Adrenal gland (tissue), 12 donors: ENCODE data around the gene PHKB. TPM values are rescaled to one million over a fixed set of nuclear protein-coding genes. Genes with fewer than 3 reads are reported as not detected.
A peak's percentile ranks its signal among the peaks of the same experiment; 100 is the strongest.

Experiments used
- DNase-seq, 7 donors: peaks; one replicate each; pipeline ENCODE4 v3.0.0-alpha.2; 2019 to 2020
- H3K27ac ChIP-seq, 5 donors: fragments of 200-600 bp; sonication (generic) in 4 of 5; 1 replicate in 3 of 5; 2 replicates in 2 of 5; pipeline versions ENCODE4 v1.5.1 to v1.8.0; 2016 to 2020; ENCODE audit warnings: mild to moderate bottlenecking in 1 of 5
- H3K27me3 ChIP-seq: fragments of 200-600 bp; 2 replicates; pipeline ENCODE4 v1.8.0; 2021
- H3K36me3 ChIP-seq, 2 donors: fragments of 200-600 bp; replicated peaks in 1 of 2; 1 replicate in 1 of 2; 2 replicates in 1 of 2; pipeline versions ENCODE4 v1.5.1 to v1.8.0; 2018 to 2022
- H3K4me1 ChIP-seq, 2 donors: fragments of 200-600 bp; replicated peaks in 1 of 2; 1 replicate in 1 of 2; 2 replicates in 1 of 2; pipeline versions ENCODE4 v1.5.1 to v1.8.0; 2018 to 2021
- H3K4me3 ChIP-seq, 4 donors: fragments of 200-600 bp; sonication (generic) in 3 of 4; one replicate each; pipeline ENCODE4 v1.5.1; 2016 to 2018
- H3K9me3 ChIP-seq, 3 donors: fragments of 200-600 bp; sonication (generic) in 1 of 3; replicated peaks in 1 of 3; 1 replicate in 2 of 3; 2 replicates in 1 of 3; pipeline versions ENCODE4 v1.5.1 to v1.8.0; 2016 to 2021
- POLR2A ChIP-seq, 2 donors: fragments of 450-650 bp; IDR thresholded peaks; one replicate each; pipeline ENCODE4 v1.6.1; 2017; ENCODE audit warnings: antibody characterized with exemption in 2 of 2, mild to moderate bottlenecking in 2 of 2, moderate library complexity in 1 of 2
- WGBS, 4 donors: extraction: QIAGEN DNeasy Blood & Tissue Kit in 2 of 4; methylation state at CpG; one replicate each; pipeline versions ENCODE4 v1.1.5 to v1.1.7; 2013 to 2017; 5-methylcytosine and 5-hydroxymethylcytosine counted together
- intact Hi-C, 2 donors: fragments of 100-400 bp; cut with DNase I; formaldehyde crosslinking; loops; one replicate each; pipeline versions ENCODE4 v1.14.1 to v1.15.0; 2022 to 2023
- polyA plus RNA-seq, 3 donors: library from polyadenylated mRNA; stranded (reverse); fragments of 200-250 nt in 2 of 3; fragments of 350-450 nt in 1 of 3; fragmentation: Illumina TruSeq in 1 of 3; extraction: RNeasy Lipid Tissue Mini Kit (QIAGEN cat#74804) in 1 of 3; gene quantifications; one replicate each; pipeline ENCODE4 v1.2.3, GENCODE V29; 2013 to 2014
- total RNA-seq, 9 donors: library from RNA; depleted of rRNA in 4 of 9; stranded (reverse); fragments of >200 nt in 4 of 9; fragments of 120-200 nt in 1 of 9; fragmentation: NEBNext Ultra II Directional in 1 of 9; extraction: Animal tissue kit (Norgen Biotek cat#: 25700) in 1 of 9; gene quantifications; one replicate each; pipeline versions ENCODE4 v1.1.0 to v1.2.4, GENCODE V29; 2013 to 2023
- TF ChIP-seq, protein P1 (sequence below), 6 experiments: fragments of 450-650 bp in 4 of 6; fragments of 200-600 bp in 2 of 6; sonication (generic) in 1 of 6; IDR thresholded peaks; 1 replicate in 5 of 6; 2 replicates in 1 of 6; pipeline versions ENCODE4 v1.5.1 to v1.8.0; 2016 to 2021; ENCODE audit warnings: antibody characterized with exemption in 6 of 6, mild to moderate bottlenecking in 2 of 6, moderate library complexity in 1 of 6
- donor health status: healthy with polysubstance abuse.
- donor health status: Bipolar disorder and iron deficiency.
- donor health status: DM: yes; HTN: yes; CAD: no.
- donor health status: DM: no; HTN: no; CAD: no.
- donor health status: DM: no; HTN: no; CAD: no.
- donor health status: DM: yes; HTN: yes; CAD: no.

PHKB gene
- total and polyA plus RNA-seq, 12 donors: 27.6 to 167 (median 107) TPM

DNA sequence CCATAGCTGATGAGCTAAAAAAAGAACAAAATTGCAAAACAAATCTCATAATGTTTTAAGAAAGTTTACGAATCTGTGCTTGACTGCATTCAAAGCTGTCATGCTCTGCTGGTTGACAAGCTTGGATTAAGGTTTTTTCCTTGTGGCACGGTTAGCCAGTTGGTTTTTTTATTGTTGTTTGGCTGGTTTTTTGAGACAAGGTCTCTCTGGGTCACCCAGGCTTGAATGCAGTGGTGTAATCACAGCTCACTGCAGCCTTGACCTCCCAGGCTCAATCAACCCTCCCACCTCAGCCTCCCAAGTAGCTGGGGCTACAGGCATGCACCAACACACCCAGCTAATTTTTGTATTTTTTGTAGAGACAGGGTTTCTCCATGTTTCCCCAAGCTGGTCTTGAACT, 45.7 kb downstream of the PHKB start:
- WGBS, 4 donors: 43 to 63% (median 58%) methylated on average over 2 of the region's 2 CpGs
- DNase-seq: peak in 1 of 7 donors; percentile 48
- Histone ChIP-seq H3K9me3 (no peaks in the 10 kb centered on the region), H3K36me3 (peaks cover 0 to 23% of the 10 kb centered on the region in 2 donors), H3K4me1 (peaks cover 0 to 18% of the 10 kb centered on the region in 2 donors), H3K4me3 (no peak overlapping the region), H3K27me3 (no peaks in the 10 kb centered on the region), H3K27ac (no peak overlapping the region)
- TF ChIP-seq POLR2A (IDR thresholded peaks at IDR 0.05): no peak
- TF ChIP-seq, protein P1, sequence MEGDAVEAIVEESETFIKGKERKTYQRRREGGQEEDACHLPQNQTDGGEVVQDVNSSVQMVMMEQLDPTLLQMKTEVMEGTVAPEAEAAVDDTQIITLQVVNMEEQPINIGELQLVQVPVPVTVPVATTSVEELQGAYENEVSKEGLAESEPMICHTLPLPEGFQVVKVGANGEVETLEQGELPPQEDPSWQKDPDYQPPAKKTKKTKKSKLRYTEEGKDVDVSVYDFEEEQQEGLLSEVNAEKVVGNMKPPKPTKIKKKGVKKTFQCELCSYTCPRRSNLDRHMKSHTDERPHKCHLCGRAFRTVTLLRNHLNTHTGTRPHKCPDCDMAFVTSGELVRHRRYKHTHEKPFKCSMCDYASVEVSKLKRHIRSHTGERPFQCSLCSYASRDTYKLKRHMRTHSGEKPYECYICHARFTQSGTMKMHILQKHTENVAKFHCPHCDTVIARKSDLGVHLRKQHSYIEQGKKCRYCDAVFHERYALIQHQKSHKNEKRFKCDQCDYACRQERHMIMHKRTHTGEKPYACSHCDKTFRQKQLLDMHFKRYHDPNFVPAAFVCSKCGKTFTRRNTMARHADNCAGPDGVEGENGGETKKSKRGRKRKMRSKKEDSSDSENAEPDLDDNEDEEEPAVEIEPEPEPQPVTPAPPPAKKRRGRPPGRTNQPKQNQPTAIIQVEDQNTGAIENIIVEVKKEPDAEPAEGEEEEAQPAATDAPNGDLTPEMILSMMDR (IDR thresholded peaks at IDR 0.05): no peak
- intact Hi-C loops: no loop called here

GRCh38 chr16:47507701-47508100, 46.6 kb downstream of the PHKB start:
- TF ChIP-seq POLR2A (IDR thresholded peaks at IDR 0.05): no peak
- TF ChIP-seq, protein P1 (IDR thresholded peaks at IDR 0.05): no peak
- no peak overlapping the region for H3K4me3 ChIP-seq
- peaks cover 0 to 18% of the 10 kb centered on the region in 2 donors for H3K4me1 ChIP-seq
- no peaks in the 10 kb centered on the region for H3K9me3 ChIP-seq
- H3K27ac ChIP-seq: no peak overlapping the region
- DNase-seq: no peak
- H3K36me3 ChIP-seq: peaks cover 0 to 32% of the 10 kb centered on the region in 2 donors
- WGBS, 4 donors: 40 to 92% (median 73%) methylated on average over 1 of the region's 1 CpG
- H3K27me3 ChIP-seq: no peaks in the 10 kb centered on the region
- intact Hi-C loops: no loop called here

DNA sequence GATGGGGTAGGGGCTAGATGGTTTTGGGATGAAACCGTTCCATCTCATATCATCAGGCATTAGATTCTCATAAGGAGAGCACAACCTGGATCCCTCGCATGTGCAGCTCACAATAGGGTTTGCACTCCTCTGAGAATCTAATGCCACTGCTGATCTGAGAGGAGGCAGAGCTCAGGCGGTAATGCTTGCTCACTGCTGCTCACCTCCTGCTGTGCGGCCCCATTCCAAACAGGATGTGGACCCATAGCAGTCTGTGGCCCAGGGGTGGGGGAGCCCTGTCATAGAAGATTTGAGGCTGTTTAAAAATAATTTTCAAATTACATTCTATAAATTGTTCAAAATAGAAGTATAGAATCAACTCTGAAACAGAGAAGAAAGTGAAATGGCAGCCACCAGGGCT, 50.8 kb downstream of the PHKB start:
- H3K27me3 ChIP-seq: no peaks in the 10 kb centered on the region
- no peak overlapping the region for H3K27ac ChIP-seq
- no peaks in the 10 kb centered on the region for H3K9me3 ChIP-seq
- no peak for DNase-seq
- H3K4me3 ChIP-seq: no peak overlapping the region
- H3K4me1 ChIP-seq: peaks cover 0 to 11% of the 10 kb centered on the region in 2 donors
- no peak for TF ChIP-seq POLR2A (IDR thresholded peaks at IDR 0.05)
- TF ChIP-seq, protein P1 (IDR thresholded peaks at IDR 0.05): no peak
- peaks cover 0 to 26% of the 10 kb centered on the region in 2 donors for H3K36me3 ChIP-seq
- intact Hi-C loops: no loop called here
- WGBS, 4 donors: 95 to 98% (median 98%) methylated on average over 4 of the region's 4 CpGs

GRCh38 chr16:47519037-47519436, 57.9 kb downstream of the PHKB start:
- intact Hi-C loops: no loop called here
- Histone ChIP-seq H3K27me3 (no peaks in the 10 kb centered on the region), H3K27ac (no peak overlapping the region), H3K4me1 (peaks cover 12 to 13% of the 10 kb centered on the region in 2 donors), H3K4me3 (no peak overlapping the region), H3K9me3 (no peaks in the 10 kb centered on the region), H3K36me3 (peaks cover 0 to 14% of the 10 kb centered on the region in 2 donors)
- no peak for DNase-seq
- TF ChIP-seq, protein P1 (IDR thresholded peaks at IDR 0.05): no peak
